GM23248 (cell line): Measurements from ENCODE around the gene KDM2A. TPM values are rescaled to one million over a fixed set of nuclear protein-coding genes. Genes with fewer than 3 reads are reported as not detected.

ENCODE experiments used
- DNase-seq: peaks from one replicate; pipeline ENCODE4 v3.0.0-alpha.2; 2015
- H2AFZ ChIP-seq: fragments of 200-600 bp; sonication (generic); 2 replicates; pipeline ENCODE4 v1.6.1; 2016; ENCODE audit warnings: antibody characterized with exemption
- H3F3A ChIP-seq: fragments of 200-600 bp; sonication (generic); 2 replicates; pipeline ENCODE4 v1.6.1; 2016; ENCODE audit warnings: mild to moderate bottlenecking, antibody characterized with exemption, mixed run types; ENCODE audit not compliant: insufficient read depth
- H3K27ac ChIP-seq: fragments of 200-600 bp; sonication (generic); 2 replicates; pipeline ENCODE4 v1.5.1; 2016; ENCODE audit warnings: mild to moderate bottlenecking
- H3K27me3 ChIP-seq: fragments of 200-600 bp; sonication (generic); replicated peaks from 2 replicates; pipeline ENCODE4 v1.6.1; 2016; ENCODE audit warnings: mild to moderate bottlenecking; ENCODE audit not compliant: insufficient read depth
- H3K36me3 ChIP-seq: fragments of 200-600 bp; sonication (generic); 2 replicates; pipeline ENCODE4 v1.6.1; 2016; ENCODE audit warnings: low read depth, mild to moderate bottlenecking
- H3K4me1 ChIP-seq: fragments of 200-600 bp; sonication (generic); 2 replicates; pipeline ENCODE4 v1.6.1; 2016; ENCODE audit warnings: mild to moderate bottlenecking; ENCODE audit not compliant: insufficient read depth
- H3K4me2 ChIP-seq: fragments of 200-600 bp; sonication (generic); one replicate; pipeline ENCODE4 v1.6.1; 2016; ENCODE audit warnings: mild to moderate bottlenecking; ENCODE audit not compliant: unreplicated experiment
- H3K4me3 ChIP-seq: fragments of 200-600 bp; sonication (generic); 2 replicates; pipeline ENCODE4 v1.5.1; 2016; ENCODE audit warnings: mild to moderate bottlenecking
- H3K79me2 ChIP-seq: fragments of 200-600 bp; sonication (generic); 2 replicates; pipeline ENCODE4 v1.6.1; 2016; ENCODE audit warnings: mild to moderate bottlenecking; ENCODE audit not compliant: insufficient read depth
- H3K9ac ChIP-seq: fragments of 200-600 bp; sonication (generic); 2 replicates; pipeline ENCODE4 v1.6.1; 2016; ENCODE audit warnings: mild to moderate bottlenecking
- H3K9me2 ChIP-seq: fragments of 200-600 bp; sonication (generic); 2 replicates; pipeline ENCODE4 v1.6.1; 2016; ENCODE audit warnings: mixed run types, mild to moderate bottlenecking, moderate library complexity; ENCODE audit not compliant: insufficient read depth
- H3K9me3 ChIP-seq: fragments of 200-600 bp; sonication (generic); one replicate; pipeline ENCODE4 v1.6.1; 2017; ENCODE audit warnings: low read depth
- H4K20me1 ChIP-seq: fragments of 200-600 bp; sonication (generic); 2 replicates; pipeline ENCODE4 v1.6.0; 2016; ENCODE audit not compliant: insufficient read depth
- EZH2 ChIP-seq: fragments of 200-600 bp; sonication (generic); IDR thresholded peaks from 2 replicates; pipeline ENCODE4 v1.6.1; 2018; ENCODE audit warnings: antibody characterized with exemption, mild to moderate bottlenecking; ENCODE audit not compliant: insufficient read depth, poor library complexity, severe bottlenecking
- EZH2phosphoT487 ChIP-seq: fragments of 200-600 bp; sonication (generic); IDR thresholded peaks from 2 replicates; pipeline ENCODE4 v1.6.1; 2018; ENCODE audit warnings: antibody characterized with exemption, moderate library complexity, mild to moderate bottlenecking, low read depth; ENCODE audit not compliant: insufficient read depth
- WGBS, 2 experiments: methylation state at CpG; one replicate each; pipeline ENCODE4 v1.1.6; 2015 to 2017; ENCODE audit warnings: low lambda C conversion rate in 2 of 2, low coverage in 1 of 2; ENCODE audit errors: missing lambda C conversion rate in 2 of 2; 5-methylcytosine and 5-hydroxymethylcytosine counted together
- in situ Hi-C: fragments of 300-500 bp; cut with MboI; formaldehyde crosslinking; loops from 2 replicates; pipeline ENCODE4 v1.15.0; 2020
- polyA plus RNA-seq: library from polyadenylated mRNA; unstranded; fragments of >200 nt; fragmentation: Nextera tagmentation; extraction: Ambion mirVana; gene quantifications from 2 replicates; pipeline ENCODE4 v1.2.1, GENCODE V29; 2016
- total RNA-seq: library from RNA; depleted of rRNA; stranded (reverse); fragments of >200 nt; shearing (Covaris generic); gene quantifications from 2 replicates; pipeline ENCODE4 v1.2.3, GENCODE V29; 2014

KDM2A gene
- total and polyA plus RNA-seq, 2 experiments from 2014 or later, result 12.1 to 34.4 TPM

DNA sequence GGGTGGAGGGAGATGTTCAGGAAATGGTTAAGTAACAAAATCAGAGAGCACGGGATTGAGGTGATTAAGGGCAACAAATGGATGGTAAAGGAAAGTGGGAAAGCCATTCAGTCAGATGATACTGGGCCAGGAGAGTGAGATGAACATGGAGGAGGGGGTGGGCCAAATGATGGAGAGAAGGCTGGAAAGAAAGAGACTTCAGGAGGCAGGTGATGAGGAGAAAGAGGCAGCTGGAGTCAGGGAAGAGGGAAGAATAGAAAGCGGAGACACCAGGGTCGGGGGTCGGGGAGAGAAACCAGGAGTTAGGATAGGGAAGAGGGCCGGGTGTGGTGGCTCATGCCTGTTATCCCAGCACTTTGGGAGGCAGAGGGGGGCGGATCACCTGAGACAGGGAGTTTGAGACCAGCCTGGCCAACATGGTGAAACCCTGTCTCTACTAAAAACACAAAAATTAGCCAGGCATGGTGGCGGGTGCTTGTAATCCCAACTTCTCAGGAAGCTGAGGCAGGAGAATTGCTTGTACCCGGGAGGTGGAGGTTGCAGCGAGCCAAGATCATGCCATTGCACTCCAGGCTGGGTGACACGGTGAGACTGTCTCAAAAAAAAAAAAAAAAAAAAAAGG lies 4.7 kb upstream of the KDM2A start:
- H3K36me3 ChIP-seq, result no peaks in the 10 kb centered on the region
- H3K9ac ChIP-seq, result no peak overlapping the region
- no peaks in the 10 kb centered on the region for H3K9me3 ChIP-seq
- TF ChIP-seq EZH2phosphoT487, result no peak
- no peak for TF ChIP-seq EZH2
- 87 to 88% methylated on average over 9 to 10 of the region's 10 CpGs for WGBS, 2 experiments
- no peaks in the 10 kb centered on the region for H3K79me2 ChIP-seq
- in situ Hi-C loops, result no loop called here
- no peaks in the 10 kb centered on the region for H3K9me2 ChIP-seq
- DNase-seq, result no peak
- no peak overlapping the region for H3K4me3 ChIP-seq
- H2AFZ ChIP-seq, result no peak overlapping the region
- 0 out of 2 replicates have a peak, but pooled peaks cover 4% of the 10 kb centered on the region for H3K4me1 ChIP-seq
- no peaks in the 10 kb centered on the region for H3K27me3 ChIP-seq
- H3K4me2 ChIP-seq, result no peak overlapping the region
- no peak overlapping the region for H3K27ac ChIP-seq
- H4K20me1 ChIP-seq, result no peaks in the 10 kb centered on the region
- H3F3A ChIP-seq, result peaks cover 22% of the 10 kb centered on the region

DNA sequence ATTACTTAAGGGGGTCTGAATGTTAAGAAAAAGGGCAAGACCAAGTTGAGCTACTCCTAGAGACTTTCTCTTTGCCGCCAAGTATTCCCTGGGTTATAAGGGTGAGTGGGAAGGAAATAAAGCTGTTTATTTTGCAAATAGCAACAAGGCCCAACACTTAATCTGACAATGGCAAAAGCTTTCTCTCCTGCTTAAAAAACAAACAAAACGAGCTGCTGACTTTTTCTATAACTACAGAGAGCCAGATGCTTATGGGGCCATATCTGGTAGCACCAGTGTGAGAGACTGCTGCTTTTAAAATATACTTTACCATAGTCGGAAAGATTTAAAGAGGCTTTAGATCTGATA lies 2.3 kb upstream of the KDM2A start:
- H3K9me2 ChIP-seq, result no peaks in the 10 kb centered on the region
- peaks cover 22% of the 10 kb centered on the region for H3K79me2 ChIP-seq
- in situ Hi-C loops, result no loop called here
- H3K9me3 ChIP-seq, result no peaks in the 10 kb centered on the region
- no peak overlapping the region for H3K4me3 ChIP-seq
- H2AFZ ChIP-seq, result peak overlapping the region; percentile 74; the same call in 1 of the 2 replicates
- TF ChIP-seq EZH2 (no peak), EZH2phosphoT487 (no peak)
- H3K4me1 ChIP-seq, result 0 out of 2 replicates have a peak, but pooled peaks cover 4% of the 10 kb centered on the region
- no peak for DNase-seq
- 82 to 83% methylated on average over 3 of the region's 3 CpGs for WGBS, 2 experiments
- no peak overlapping the region for H3K4me2 ChIP-seq
- no peak overlapping the region for H3K27ac ChIP-seq
- no peaks in the 10 kb centered on the region for H3K36me3 ChIP-seq
- H4K20me1 ChIP-seq, result no peaks in the 10 kb centered on the region; the same call in 1 of the 2 replicates
- H3K9ac ChIP-seq, result no peak overlapping the region
- H3F3A ChIP-seq, result peaks cover 24% of the 10 kb centered on the region
- H3K27me3 ChIP-seq, result no peaks in the 10 kb centered on the region

DNA sequence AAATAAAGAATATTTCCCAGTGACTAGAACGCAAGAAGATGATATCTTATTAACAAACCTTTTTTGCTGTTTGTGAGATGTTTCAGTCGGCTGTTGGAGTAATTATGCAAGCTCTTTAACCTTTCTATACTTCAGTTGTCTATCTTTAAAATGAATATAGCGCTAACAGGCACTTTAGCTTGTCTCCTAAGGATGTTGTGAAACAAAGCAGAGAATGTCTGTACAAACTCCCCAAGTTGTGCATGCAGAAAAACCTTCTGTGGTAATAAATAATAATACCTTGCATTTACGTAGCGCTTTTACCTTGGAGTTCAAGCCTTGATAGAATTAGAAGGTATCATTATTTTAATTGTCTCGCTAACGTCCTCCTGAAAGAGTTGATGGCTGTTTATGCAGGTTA lies 1.9 kb upstream of the KDM2A start:
- Histone ChIP-seq H4K20me1 (no peaks in the 10 kb centered on the region; the same call in 1 of the 2 replicates), H3K27ac (no peak overlapping the region), H3K9me3 (no peaks in the 10 kb centered on the region), H3F3A (peaks cover 27% of the 10 kb centered on the region), H3K4me2 (no peak overlapping the region), H3K9ac (no peak overlapping the region), H2AFZ (peak overlapping the region; percentile 74), H3K4me1 (peaks cover 8% of the 10 kb centered on the region; the same call in 1 of the 2 replicates), H3K9me2 (no peaks in the 10 kb centered on the region), H3K4me3 (no peak overlapping the region), H3K79me2 (peaks cover 26% of the 10 kb centered on the region), H3K27me3 (no peaks in the 10 kb centered on the region), H3K36me3 (no peaks in the 10 kb centered on the region)
- in situ Hi-C loops, result no loop called here
- WGBS, 2 experiments, result 79 to 80% methylated on average over 7 of the region's 7 CpGs
- no peak for TF ChIP-seq EZH2
- no peak for DNase-seq

DNA sequence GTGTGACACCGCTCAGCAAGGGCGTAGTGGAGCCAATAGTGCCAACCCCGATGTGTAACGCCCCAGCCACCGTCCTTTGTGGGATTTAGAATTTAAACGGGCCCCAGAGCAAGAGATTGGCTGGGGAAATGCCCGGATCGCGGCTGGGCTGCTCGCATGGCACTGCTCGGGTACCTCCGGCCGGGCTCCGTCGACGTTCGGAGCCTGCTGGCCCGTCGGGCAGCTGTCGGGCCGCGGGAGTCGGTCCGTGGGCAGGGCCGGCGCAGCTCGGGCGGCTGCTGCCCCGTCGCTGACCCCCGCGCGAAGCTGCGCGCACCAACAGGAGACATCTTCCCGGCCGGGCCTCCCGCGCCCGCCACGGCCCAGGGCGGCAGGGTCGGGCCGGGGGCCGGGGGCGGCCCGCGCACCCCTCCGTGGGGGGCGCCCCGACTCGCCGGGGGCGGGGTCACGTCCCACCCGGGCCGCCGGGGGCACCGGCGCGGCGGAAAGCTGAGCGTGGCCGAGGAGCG lies 1.3 kb upstream of the KDM2A start:
- in situ Hi-C loops, result no loop called here
- Histone ChIP-seq H3K27me3 (no peaks in the 10 kb centered on the region), H3K79me2 (peaks cover 32% of the 10 kb centered on the region), H2AFZ (peak overlapping the region; percentile 74), H3K9me2 (no peaks in the 10 kb centered on the region), H3F3A (peaks cover 27% of the 10 kb centered on the region), H3K9ac (no peak overlapping the region; the same call in 1 of the 2 replicates), H3K4me3 (no peak overlapping the region), H3K4me1 (peaks cover 10% of the 10 kb centered on the region; the same call in 1 of the 2 replicates), H3K4me2 (no peak overlapping the region), H4K20me1 (peaks cover 1% of the 10 kb centered on the region; the same call in 1 of the 2 replicates), H3K9me3 (no peaks in the 10 kb centered on the region), H3K36me3 (no peaks in the 10 kb centered on the region), H3K27ac (no peak overlapping the region)
- peak; percentile 31 for DNase-seq
- 25 to 32% methylated on average over 24 to 37 of the region's 65 CpGs for WGBS, 2 experiments
- no peak for TF ChIP-seq EZH2
- TF ChIP-seq EZH2phosphoT487, result no peak
